GM19023 (cell line): ENCODE results near the gene PDLIM5.
"Not testable (repeated sequence)": the region's sequence is repeated elsewhere in the genome, so short reads cannot be mapped to it uniquely, and the experiment has no call there.

Experiments
- ATAC-seq: cut with Tn5 transposase; IDR thresholded peaks from one replicate; pipeline ENCODE4 v1.9.1; 2021; ENCODE audit warnings: mild to moderate bottlenecking, moderate library complexity; ENCODE audit not compliant: unreplicated experiment

PDLIM5 gene

DNA sequence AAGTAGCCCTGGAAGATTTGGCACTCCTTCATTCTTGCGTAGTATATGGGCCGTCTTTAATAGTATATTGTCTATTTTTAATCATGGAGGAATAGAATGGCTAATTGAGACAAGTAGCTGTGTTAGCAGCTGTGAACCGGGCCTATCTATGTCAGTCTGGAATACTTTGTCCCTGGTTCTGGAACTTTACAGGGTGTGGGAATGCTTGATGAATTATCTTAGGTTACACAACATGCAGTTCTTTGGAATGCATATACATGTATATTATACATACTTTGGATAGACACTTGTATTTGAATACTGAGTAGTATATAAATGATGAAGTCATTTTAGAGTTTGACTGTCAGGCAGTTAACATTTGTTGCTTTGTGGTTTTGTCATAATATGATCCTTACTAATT, 37.4 kb downstream of the PDLIM5 start:
- ATAC-seq: no peak

DNA sequence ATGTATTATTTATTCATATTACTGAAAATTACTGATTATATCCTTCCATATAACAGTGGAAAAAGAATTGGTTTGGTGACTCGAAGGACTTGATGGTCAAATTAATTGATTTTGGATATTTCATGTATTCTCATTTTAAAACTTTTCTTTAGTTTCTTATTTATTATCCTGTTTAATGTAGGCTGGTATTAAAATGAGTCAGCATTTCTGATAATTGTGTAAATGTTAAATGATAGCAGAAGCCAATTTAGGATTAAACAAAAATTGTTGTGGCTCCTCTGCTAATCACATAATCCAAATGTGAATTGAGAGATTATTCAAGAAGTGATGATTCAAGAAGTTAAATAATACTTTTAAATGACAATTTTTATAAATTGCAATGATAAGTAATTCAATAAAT, 38.7 kb downstream of the PDLIM5 start:
- no peak for ATAC-seq

DNA sequence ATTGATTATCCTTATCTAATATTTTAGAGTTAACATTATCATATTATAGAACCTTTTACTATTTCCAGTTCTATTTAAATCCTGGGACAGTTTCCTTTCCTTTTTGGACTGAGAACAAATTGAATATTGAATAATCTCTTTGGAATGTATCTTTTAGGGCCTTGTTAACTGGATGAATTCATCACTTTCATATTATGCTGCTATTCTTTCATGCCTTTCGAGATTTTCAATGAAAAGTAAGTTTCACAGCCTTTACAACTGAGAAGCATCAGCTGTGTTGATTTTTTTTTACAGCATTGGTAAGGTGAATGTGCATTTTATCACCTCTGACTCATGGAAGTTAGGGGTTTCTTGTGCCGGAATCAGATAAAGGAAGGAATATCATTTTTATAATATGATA, 39.6 kb downstream of the PDLIM5 start:
- ATAC-seq: no peak

DNA sequence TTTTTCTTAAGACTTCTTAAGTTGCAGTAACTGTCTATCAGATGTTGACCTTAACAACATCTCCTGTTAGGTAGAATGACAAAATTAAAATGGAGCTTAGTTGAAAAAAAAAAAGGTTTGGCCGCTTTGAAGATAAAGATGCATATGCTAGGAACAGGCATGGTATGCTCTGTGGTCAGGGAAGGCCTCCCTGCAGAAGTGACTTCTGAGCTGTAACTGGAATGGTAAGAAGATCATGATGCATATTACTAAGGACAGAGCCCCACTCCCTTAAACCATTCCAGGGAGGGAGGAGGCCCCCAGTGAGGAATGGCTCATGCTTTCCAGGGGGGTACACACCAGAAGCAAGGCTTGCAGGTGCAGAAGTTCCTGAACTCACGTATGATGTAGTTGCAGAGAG, 43.7 kb downstream of the PDLIM5 start:
- ATAC-seq: no peak

- ATAC-seq: no peak
These were observed 45.9 kb downstream of the PDLIM5 start for GRCh38 chr4:94497690-94498089.

DNA sequence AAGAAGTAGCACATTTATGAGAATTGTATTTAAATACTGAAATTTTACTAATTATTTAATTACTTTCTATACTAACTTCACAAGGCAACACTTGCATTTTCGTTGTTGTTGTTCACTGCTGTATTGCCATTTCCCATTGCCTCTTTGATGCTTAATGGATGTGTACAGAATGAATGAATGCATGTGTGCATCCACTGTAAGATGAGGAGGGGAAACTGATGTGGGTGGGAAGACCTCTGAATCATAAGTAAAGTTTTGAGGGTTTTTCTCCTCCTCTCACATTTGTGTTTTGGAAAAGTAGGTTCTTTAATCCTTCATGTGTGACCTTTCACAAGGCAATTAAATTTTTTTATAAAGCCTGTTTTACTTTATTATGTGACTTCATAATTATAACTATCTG, 46.8 kb downstream of the PDLIM5 start:
- no peak for ATAC-seq

DNA sequence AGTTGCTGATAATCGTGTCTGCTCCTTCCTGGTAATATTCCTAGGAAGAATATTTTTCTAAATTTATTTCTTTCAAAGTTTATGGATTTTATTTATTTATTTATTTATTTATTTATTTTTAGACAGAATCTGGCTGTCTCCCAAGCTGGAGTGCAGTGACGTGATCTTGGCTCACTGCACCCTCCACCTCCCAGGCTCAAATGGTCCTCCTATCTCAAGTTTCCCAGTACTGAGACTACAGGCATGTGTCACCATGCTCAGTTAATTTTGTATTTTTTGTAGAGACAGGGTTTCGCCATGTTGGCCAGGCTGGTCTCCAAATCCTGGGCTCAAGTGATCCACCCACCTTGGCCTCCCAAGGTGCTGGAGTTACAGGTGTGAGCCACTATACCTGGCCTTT, 48.9 kb downstream of the PDLIM5 start:
- no peak for ATAC-seq

- no peak for ATAC-seq
These were observed 52.8 kb downstream of the PDLIM5 start for GRCh38 chr4:94504545-94504944.

- no peak for ATAC-seq
These were observed 55.1 kb downstream of the PDLIM5 start for GRCh38 chr4:94506822-94507221.

- no peak for ATAC-seq
These were observed 55.5 kb downstream of the PDLIM5 start for GRCh38 chr4:94507281-94507680.

- ATAC-seq: no peak
These were observed 56.0 kb downstream of the PDLIM5 start for GRCh38 chr4:94507708-94508107.

- no peak for ATAC-seq
These were observed 56.6 kb downstream of the PDLIM5 start for GRCh38 chr4:94508296-94508695.

DNA sequence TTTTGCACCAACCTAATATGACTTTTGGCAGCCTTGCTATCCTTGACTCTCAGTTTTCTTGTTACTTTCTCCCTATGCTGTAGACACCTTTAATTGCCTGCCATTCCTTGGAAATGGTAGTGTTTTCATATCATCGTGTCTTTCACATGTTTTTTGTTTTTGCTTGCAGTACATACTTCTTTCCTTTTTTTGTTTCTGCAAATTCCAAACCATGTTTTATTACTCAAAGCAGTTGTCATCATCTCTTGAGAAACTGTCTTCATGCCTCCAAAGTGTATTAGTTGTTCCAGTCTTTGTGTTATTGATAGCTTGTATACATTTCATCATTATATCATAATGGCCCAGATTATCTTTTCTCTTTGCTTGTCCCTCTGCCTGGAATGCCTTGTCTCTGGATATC, 57.1 kb downstream of the PDLIM5 start:
- no peak for ATAC-seq

- ATAC-seq: no peak
These were observed 59.8 kb downstream of the PDLIM5 start for GRCh38 chr4:94511591-94511990.

DNA sequence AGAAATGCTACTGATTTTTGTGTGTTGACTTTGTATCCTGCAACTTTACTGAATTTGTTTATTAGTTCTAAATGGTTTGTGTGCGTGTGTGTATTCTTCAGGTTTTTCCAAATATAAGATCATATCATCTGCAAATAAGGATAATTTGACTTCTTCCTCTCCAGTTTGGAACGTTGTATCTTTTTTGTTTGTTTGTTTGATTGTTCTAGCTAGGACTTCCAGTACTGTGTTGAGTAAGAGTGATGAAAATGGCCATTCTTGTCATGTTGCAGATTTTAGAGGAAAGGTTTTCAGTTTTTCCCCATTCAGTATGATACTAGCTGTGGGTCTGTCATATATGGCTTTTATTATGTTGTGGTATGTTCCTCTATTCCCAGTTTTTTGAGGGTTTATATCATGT, 61.8 kb downstream of the PDLIM5 start:
- not testable (repeated sequence) for ATAC-seq

DNA sequence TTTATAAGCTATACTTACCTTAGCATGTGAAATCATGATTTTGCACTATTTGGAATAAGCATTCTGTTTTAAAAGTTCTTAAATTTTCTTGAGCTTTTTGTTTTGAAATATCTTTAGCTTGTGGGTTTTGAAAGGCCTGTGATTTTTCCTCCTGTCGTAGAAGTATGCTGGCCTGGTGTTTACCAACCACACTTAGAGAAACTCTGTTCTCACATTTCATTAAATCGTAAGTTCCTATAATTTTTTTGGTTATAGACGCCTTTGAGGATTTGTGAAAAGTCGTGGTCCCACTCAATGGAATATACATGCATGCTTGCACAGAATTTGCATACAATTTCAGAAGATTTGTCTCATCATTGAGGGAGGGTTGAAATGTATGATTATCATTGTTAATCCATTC, 63.6 kb downstream of the PDLIM5 start:
- no peak for ATAC-seq

- ATAC-seq: no peak
These were observed 64.3 kb downstream of the PDLIM5 start for GRCh38 chr4:94516067-94516466.

DNA sequence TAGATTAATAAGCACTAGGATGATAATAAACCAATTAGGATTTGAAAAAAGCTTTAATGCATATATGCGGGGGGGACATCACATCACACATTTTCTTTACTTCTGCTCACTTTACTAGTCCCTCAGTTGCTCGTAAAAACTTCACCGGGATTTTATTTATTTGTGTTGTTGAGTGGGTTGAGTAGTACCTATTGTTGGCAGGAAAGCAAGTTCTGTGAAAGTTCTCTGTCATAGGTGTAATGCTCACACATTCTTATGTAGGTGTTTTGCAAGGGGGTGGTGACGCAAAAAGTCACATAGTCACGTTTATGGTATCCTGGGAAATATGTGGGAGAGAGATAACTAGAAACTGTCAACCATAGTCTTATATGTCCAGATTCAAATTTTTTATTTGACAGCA, 65.3 kb downstream of the PDLIM5 start:
- ATAC-seq: no peak

GRCh38 chr4:94517492-94517891, 65.8 kb downstream of the PDLIM5 start:
- no peak for ATAC-seq

DNA sequence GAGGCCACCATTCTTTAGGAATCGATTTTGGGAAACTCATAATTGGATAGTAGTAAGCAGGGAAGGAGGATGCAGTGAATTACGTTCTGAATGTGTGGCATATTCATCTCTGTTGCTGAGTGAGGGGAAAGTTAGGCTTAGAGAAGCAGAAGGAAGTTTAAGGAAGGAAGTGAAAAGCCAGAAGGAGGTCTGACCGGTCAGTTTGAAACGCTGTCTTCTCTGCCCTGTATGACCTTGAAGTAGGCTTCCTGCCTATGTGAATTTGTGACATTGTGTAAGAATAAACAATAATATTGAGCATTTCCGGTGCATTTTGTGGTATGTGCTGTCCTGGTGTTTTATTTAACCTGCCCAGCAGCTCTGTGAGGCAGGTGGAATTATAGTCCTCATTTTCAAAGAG, 67.3 kb downstream of the PDLIM5 start:
- no peak for ATAC-seq

DNA sequence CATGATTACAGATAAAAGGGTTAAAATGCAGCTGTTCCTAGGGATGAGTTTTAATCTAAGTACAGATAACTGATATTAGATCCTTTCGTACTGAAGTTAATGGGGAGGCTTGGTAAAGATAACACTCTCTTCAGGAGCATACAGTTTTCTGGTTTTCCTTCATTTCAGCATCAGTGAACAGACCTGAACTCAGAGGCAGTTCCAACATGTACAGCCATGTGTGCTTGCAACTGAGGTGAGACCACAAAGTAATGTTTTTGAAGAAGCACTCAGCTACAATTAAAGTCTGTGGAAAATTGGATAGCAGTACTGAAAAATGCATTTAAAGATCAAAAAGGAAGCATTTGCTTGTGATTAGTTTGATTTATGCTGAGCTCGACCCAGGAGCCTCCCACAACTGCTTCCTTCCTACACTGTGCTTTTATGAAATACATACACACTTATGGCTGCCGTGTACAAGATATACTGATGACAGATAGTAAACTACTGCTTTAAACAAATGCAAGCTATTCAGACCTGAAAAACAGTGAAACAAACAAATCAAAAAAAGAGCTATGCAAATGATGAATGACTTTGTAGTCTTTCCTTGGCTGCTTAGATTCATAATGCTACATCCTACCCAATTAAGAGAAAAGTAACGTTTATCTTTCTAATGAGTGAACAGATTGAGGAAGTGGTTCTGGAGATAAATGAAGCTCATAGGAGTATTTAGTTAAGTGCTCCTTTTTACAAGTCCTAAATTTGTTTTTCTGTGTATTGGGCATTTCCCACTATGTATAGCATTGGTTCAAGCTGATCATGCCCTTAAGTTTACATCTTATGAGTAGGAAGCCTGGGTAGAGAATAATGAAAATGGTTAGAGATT, 68.4 kb downstream of the PDLIM5 start:
- no peak for ATAC-seq

GRCh38 chr4:94523033-94523580, 71.4 kb downstream of the PDLIM5 start:
- no peak for ATAC-seq

GRCh38 chr4:94523617-94524016, 71.9 kb downstream of the PDLIM5 start:
- ATAC-seq: no peak
